Spinal cord (tissue), 10 donors: ENCODE data around the gene CLIP2. TPM values are rescaled to one million over a fixed set of nuclear protein-coding genes. Genes with fewer than 3 reads are reported as not detected.
"Not testable (repeated sequence)": the region's sequence is repeated elsewhere in the genome, so short reads cannot be mapped to it uniquely, and the experiment has no call there.

Source experiments
- DNase-seq, 6 donors: peaks; one replicate each; pipeline versions ENCODE4 v3.0.0 to v3.0.0-alpha.2; 2013 to 2015; ENCODE audit warnings: low spot score in 6 of 6, low read depth in 4 of 6
- H3K27ac ChIP-seq: one replicate; pipeline ENCODE4 v1.5.1; 2013; ENCODE audit warnings: low read depth, low read length, control low read depth
- H3K27me3 ChIP-seq: one replicate; pipeline ENCODE4 v1.6.1; 2013; ENCODE audit warnings: low read length; ENCODE audit not compliant: control insufficient read depth, insufficient read depth
- H3K36me3 ChIP-seq: one replicate; pipeline ENCODE4 v1.6.1; 2013; ENCODE audit warnings: low read length; ENCODE audit not compliant: control insufficient read depth, insufficient read depth
- H3K4me1 ChIP-seq: one replicate; pipeline ENCODE4 v1.6.1; 2013; ENCODE audit warnings: low read length; ENCODE audit not compliant: control insufficient read depth, insufficient read depth
- H3K4me3 ChIP-seq: one replicate; pipeline ENCODE4 v1.5.1; 2013; ENCODE audit warnings: low read depth, low read length, control low read depth
- H3K9me3 ChIP-seq: one replicate; pipeline ENCODE4 v1.6.1; 2013; ENCODE audit warnings: low read length; ENCODE audit not compliant: control insufficient read depth, insufficient read depth
- WGBS: methylation state at CpG from one replicate; pipeline ENCODE4 v1.1.5; 2013; ENCODE audit warnings: missing lambda C conversion rate; ENCODE audit not compliant: insufficient coverage; 5-methylcytosine and 5-hydroxymethylcytosine counted together
- polyA plus RNA-seq, 2 donors: library from polyadenylated mRNA; unstranded; fragments of 120-200 nt; gene quantifications; one replicate each; pipeline ENCODE4 v1.2.1, GENCODE V29; 2013; ENCODE audit not compliant: insufficient read length in 2 of 2
- total RNA-seq, 2 donors: library from RNA; depleted of rRNA in 1 of 2; stranded (reverse); fragments of 120-200 nt in 1 of 2; fragments of >200 nt in 1 of 2; gene quantifications; one replicate each; pipeline versions ENCODE4 v1.2.3 to v1.2.4, GENCODE V29; 2013 to 2014
- donor health status: healthy.

Gene CLIP2
- total and polyA plus RNA-seq, 4 donors = 34.4 to 110 (median 76.9) TPM

DNA sequence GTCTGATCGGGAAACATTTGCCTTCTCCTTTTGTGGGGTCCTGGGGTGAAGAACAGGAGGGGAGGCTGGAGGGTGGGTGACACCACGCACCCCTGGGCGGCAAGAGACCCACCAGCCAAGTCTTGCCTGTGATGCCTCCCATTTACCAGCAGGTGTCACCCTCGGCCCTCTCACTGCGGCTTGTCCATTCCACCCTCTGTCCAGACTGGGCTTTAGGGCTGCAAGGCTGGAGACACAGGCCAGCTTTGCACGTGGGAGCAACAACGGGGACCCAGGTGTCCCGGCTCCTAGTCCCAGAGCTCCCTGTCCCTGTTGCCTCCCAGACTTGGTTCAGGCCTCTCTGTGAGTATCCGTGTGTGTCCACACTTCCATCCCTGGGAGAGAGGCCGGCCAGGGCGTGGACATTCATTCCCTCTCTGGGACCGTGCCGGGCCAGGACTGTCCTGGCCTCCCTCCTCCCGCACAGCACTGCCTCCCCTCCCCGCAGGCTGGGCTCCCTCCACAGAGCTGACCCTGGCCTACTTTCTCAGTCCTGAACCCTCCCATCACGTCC lies 128.3 kb downstream of the CLIP2 start:
- H3K4me1 ChIP-seq = peaks cover 11% of the 10 kb centered on the region
- peak in 5 of 6 donors; percentile 29 to 91 (median 66) for DNase-seq
- no peaks in the 10 kb centered on the region for H3K27me3 ChIP-seq
- no peaks in the 10 kb centered on the region for H3K36me3 ChIP-seq
- H3K9me3 ChIP-seq = no peaks in the 10 kb centered on the region
- no peak overlapping the region for H3K27ac ChIP-seq
- H3K4me3 ChIP-seq = no peak overlapping the region
- WGBS = 24% methylated on average over 14 of the region's 16 CpGs

DNA sequence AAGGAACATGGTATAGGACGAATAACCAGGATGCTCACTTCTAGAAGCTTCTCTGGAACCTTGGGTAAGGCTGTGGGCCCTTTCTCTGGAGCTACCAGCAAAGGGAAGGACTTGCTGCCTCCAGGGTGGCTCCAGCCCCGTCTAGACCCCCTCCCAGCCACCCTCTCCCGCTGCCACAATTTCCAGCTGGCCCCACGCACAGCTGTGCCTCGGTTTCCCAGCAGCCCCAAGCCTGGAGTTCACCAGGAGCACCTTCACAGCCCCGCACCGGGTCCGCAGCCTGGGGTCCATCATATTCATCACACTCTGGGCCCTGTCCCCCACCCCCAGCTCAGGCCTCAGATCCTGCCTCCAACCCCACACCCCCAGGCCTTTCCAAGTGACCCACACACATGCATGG lies 128.9 kb downstream of the CLIP2 start:
- Histone ChIP-seq H3K27me3 (no peaks in the 10 kb centered on the region), H3K4me3 (no peak overlapping the region), H3K9me3 (no peaks in the 10 kb centered on the region), H3K27ac (no peak overlapping the region), H3K4me1 (peaks cover 11% of the 10 kb centered on the region), H3K36me3 (no peaks in the 10 kb centered on the region)
- WGBS = 70% methylated on average over 8 of the region's 8 CpGs
- no peak for DNase-seq

DNA sequence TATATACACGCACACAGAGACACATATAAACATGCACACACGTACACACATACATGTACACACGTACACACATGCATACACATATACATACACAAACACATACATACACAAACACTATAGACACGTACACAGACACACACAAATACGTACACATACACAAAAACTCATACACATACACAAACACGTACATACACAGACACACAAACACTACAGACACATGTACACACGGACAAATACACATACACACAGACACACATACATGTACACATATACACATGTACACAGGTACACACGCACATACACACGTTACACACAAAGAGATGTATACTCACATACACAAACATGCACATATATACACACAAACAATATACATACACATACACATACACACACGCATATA lies 129.3 kb downstream of the CLIP2 start:
- H3K4me3 ChIP-seq = no peak overlapping the region
- H3K4me1 ChIP-seq = peaks cover 11% of the 10 kb centered on the region
- no peaks in the 10 kb centered on the region for H3K27me3 ChIP-seq
- WGBS = 85% methylated on average over 10 of the region's 10 CpGs
- no peaks in the 10 kb centered on the region for H3K36me3 ChIP-seq
- no peak for DNase-seq
- H3K27ac ChIP-seq = no peak overlapping the region
- no peaks in the 10 kb centered on the region for H3K9me3 ChIP-seq

DNA sequence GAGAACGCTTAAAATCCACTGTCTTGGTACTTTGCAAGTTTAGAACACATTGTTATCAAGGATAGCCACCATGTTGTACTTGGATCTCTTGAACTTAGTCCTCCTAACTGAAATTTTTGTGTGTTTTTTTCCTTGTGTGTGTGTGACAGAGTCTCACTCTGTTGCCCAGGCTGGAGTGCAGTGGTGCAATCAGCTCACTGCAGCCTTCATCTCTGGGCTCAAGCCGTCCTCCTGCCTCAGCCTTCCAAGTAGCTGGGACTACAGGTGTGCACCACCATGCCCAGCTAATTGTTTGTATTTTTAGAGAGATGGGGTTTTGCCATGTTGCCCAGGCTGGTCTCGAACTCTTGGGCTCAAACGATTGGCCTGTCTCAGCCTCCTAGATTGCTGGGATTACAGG lies 130.0 kb downstream of the CLIP2 start:
- not testable (repeated sequence) for DNase-seq, H3K27me3 ChIP-seq, H3K9me3 ChIP-seq, H3K27ac ChIP-seq, H3K36me3 ChIP-seq, H3K4me3 ChIP-seq
- 46% methylated on average over 3 of the region's 4 CpGs for WGBS
- H3K4me1 ChIP-seq = peaks cover 11% of the 10 kb centered on the region

DNA sequence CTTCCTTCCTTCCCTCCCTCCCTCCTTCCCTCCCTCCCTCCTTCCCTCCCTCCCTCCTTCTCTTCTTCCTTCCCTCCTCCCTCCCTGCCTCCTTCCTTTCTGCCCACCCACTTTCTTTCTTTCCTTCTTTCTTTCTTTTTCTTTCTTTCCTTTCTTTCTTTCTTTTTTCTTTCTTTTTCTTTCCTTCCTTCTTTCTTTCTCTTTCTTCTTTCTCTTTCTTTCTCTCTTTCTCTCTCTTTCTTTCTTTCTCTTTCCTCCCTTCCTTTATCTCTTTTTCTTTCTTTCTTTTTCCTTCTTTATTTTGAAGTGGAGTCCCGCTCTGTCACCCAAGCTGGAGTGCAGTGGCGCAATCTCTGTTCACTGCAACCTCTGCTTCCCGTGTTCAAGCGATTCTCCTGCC lies 130.8 kb downstream of the CLIP2 start:
- WGBS = 92% methylated on average over 4 of the region's 4 CpGs
- peaks cover 11% of the 10 kb centered on the region for H3K4me1 ChIP-seq

DNA sequence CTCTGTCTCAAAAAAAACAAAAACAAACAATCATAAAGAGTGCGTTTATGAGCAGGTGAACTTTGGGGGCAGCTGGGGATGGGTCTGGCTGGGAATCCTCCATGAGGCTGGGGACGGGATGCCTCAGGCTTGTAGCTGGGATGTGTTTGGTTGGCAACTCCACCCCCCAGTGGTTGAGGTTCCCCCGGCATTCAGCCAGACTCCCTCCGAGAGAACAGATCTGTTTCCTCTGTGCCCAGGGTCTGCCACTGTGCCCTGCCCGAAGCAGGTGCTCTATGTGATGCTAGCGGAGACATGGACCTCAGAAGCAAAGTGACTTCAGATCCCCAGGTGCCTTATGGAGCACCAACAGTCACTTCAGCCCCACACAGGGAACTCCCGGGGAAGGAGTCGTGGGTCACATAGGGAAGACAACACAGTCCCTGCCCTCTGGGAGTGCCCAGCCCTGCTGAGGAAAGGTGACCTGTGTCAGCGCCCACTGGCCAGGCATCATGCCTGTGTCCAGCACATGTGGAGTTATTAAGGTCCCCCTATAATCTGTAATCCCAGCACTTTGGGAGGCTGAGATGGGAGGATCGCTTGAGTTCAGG lies 135.2 kb downstream of the CLIP2 start:
- 76% methylated on average over 8 of the region's 10 CpGs for WGBS
- H3K9me3 ChIP-seq = no peaks in the 10 kb centered on the region
- DNase-seq = no peak

More for the DNA sequence above, 130.8 kb downstream of the CLIP2 start:
- Histone ChIP-seq H3K4me3 (no peak overlapping the region), H3K36me3 (no peaks in the 10 kb centered on the region), H3K27me3 (no peaks in the 10 kb centered on the region), H3K9me3 (no peaks in the 10 kb centered on the region), H3K27ac (no peak overlapping the region)
- DNase-seq = no peak

DNA sequence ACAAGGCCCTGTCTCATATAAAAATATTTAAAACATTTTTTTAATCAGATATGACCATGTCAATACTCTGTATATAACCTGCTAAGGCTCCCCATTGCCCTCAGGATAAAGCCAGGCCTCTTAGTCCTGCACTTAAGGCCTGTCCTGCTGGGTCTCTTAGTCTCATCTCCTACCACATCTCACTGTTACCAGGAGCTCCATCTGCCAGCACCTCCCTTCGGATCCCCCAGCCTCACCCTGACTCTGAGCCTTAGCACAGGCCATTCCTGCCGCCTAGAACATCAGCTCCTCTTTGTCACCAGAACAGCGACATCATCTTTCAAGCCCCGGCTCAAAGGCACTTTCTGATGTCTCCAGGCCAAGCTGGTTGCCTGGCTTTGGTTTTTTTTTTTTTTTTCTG lies 138.8 kb downstream of the CLIP2 start:
- H3K27ac ChIP-seq = no peak overlapping the region
- peaks cover 24% of the 10 kb centered on the region for H3K4me1 ChIP-seq
- H3K9me3 ChIP-seq = no peaks in the 10 kb centered on the region
- no peak overlapping the region for H3K4me3 ChIP-seq
- no peaks in the 10 kb centered on the region for H3K36me3 ChIP-seq
- DNase-seq = no peak
- no peaks in the 10 kb centered on the region for H3K27me3 ChIP-seq
- 81% methylated on average over 2 of the region's 4 CpGs for WGBS

More for the DNA sequence above, 135.2 kb downstream of the CLIP2 start:
- H3K4me3 ChIP-seq = no peak overlapping the region
- H3K27me3 ChIP-seq = no peaks in the 10 kb centered on the region
- peaks cover 8% of the 10 kb centered on the region for H3K4me1 ChIP-seq
- no peak overlapping the region for H3K27ac ChIP-seq
- no peaks in the 10 kb centered on the region for H3K36me3 ChIP-seq

DNA sequence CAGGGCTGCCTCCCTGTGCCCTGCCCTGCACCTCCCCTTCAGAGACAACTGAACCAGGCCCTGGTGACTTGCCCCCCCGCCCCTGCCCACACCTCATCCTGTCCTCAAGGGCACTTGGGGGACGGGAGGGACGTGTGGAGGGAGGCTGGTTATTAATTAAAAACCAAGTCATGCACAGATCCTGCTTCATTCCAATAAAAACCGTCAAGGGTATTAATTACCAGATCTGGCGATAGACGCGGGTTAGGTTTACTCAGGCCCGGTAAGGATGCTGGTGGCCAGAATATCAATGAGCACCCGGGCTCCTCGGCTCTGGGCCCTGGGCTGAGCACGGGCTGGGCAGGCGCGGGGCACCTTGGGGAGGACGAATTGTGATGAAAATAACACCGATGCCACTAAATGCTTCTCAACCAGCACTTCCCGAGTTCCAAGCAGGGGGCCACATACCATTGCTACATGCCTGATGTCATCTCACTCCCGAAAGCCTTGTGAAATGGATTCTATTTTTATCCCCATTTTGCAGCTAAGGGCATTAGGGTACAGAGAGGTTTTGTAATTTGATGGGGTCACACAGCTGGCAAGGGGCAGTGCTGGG lies 140.0 kb downstream of the CLIP2 start:
- no peaks in the 10 kb centered on the region for H3K36me3 ChIP-seq
- H3K9me3 ChIP-seq = no peaks in the 10 kb centered on the region
- H3K4me3 ChIP-seq = no peak overlapping the region
- H3K4me1 ChIP-seq = peaks cover 24% of the 10 kb centered on the region
- H3K27me3 ChIP-seq = no peaks in the 10 kb centered on the region
- H3K27ac ChIP-seq = no peak overlapping the region
- DNase-seq = peak in 1 of 6 donors; percentile 58
- 22% methylated on average over 12 of the region's 17 CpGs for WGBS

DNA sequence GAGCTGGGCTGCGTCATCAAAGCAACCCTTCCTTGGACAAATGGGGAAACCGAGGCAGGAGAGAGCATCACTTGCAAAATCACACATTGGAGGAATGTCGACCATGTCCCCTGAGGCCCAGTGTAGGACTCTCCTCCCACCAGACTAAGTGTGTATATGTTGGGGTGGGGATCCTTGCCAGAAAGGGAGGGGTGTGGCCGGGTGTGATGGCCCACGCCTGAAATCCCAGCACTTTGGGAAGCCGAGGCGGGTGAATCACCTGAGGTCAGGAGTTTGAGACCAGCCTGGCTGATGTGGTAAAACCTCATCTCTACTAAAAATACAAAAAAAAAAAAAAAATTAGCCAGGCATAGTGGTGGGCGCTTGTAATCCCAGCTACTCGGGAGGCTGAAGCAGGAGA lies 141.2 kb downstream of the CLIP2 start:
- H3K4me3 ChIP-seq, H3K9me3 ChIP-seq, H3K36me3 ChIP-seq, H3K27ac ChIP-seq, H3K27me3 ChIP-seq, DNase-seq: not testable (repeated sequence)
- H3K4me1 ChIP-seq = peaks cover 24% of the 10 kb centered on the region
- no CpG with 5 or more reads among the region's 9 CpGs for WGBS

DNA sequence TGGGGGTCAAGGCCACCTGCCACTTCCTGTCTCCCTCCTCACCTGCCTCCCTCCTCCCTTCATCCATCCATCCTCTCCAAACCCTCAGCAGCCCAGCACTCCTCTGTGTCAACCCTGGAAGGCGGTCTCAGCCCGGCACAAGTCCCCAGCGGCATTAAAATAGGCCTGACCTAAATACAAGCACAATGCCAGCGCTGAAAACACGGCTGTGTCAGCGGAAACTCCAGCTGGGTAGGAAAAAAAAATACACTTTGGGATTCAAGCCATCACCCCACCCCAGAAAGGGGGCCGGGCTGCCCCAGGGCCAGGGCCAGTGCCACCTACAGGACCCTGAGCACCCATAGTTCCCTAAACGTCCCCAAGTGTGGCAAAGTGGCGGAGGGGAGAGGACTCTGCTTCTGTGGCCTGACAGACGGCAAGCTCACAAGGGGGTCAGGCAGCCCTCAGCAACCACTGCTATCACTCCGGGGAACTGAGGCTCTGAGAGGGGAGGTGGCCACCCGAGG lies 141.8 kb downstream of the CLIP2 start:
- H3K27me3 ChIP-seq = no peaks in the 10 kb centered on the region
- peak in 2 of 6 donors; percentile 57 to 59 for DNase-seq
- peaks cover 24% of the 10 kb centered on the region for H3K4me1 ChIP-seq
- H3K36me3 ChIP-seq = no peaks in the 10 kb centered on the region
- no peaks in the 10 kb centered on the region for H3K9me3 ChIP-seq
- H3K27ac ChIP-seq = no peak overlapping the region
- 36% methylated on average over 10 of the region's 12 CpGs for WGBS
- no peak overlapping the region for H3K4me3 ChIP-seq
